GM21447 (cell line): Measurements from ENCODE around the gene APOBEC3H.
A peak's percentile ranks its signal among the peaks of the same experiment; 100 is the strongest.

Experiments
- ATAC-seq: cut with Tn5 transposase; IDR thresholded peaks from one replicate; pipeline ENCODE4 v1.9.1; 2021; ENCODE audit not compliant: unreplicated experiment

The APOBEC3H gene

GRCh38 chr22:39153220-39153717, 56.2 kb downstream of the APOBEC3H start:
- peak; percentile 18 for ATAC-seq
